Body of pancreas (tissue), 4 donors: ENCODE data around the gene RAD51B. TPM values are rescaled to one million over a fixed set of nuclear protein-coding genes. Genes with fewer than 3 reads are reported as not detected.
A peak's percentile ranks its signal among the peaks of the same experiment; 100 is the strongest.

Experiments used
- ATAC-seq: fragments of 150-250 bp; one replicate; pipeline ENCODE4 v1.9.1; 2016
- DNase-seq, 4 donors: peaks; one replicate each; pipeline ENCODE4 v3.0.0-alpha.2; 2019
- H3K27ac ChIP-seq, 4 donors: fragments of 200-600 bp; sonication (generic); 1 replicate in 3 of 4; 2 replicates in 1 of 4; pipeline versions ENCODE4 v1.5.1 to v1.6.1; 2016 to 2019; ENCODE audit warnings: mild to moderate bottlenecking in 1 of 4, mixed read lengths in 1 of 4, moderate library complexity in 1 of 4
- H3K27me3 ChIP-seq, 2 donors: fragments of 200-600 bp; sonication (generic); one replicate each; pipeline ENCODE4 v1.6.0; 2016; ENCODE audit warnings: mild to moderate bottlenecking in 1 of 2
- H3K36me3 ChIP-seq, 2 donors: fragments of 200-600 bp; sonication (generic); replicated peaks in 1 of 2; 2 replicates each; pipeline ENCODE4 v1.5.1; 2016; ENCODE audit warnings: low read depth in 2 of 2; ENCODE audit not compliant: insufficient read depth in 1 of 2
- H3K4me1 ChIP-seq: fragments of 200-600 bp; sonication (generic); one replicate; pipeline ENCODE4 v1.6.0; 2016
- H3K4me3 ChIP-seq, 2 donors: fragments of 200-600 bp; sonication (generic); 1 replicate in 1 of 2; 2 replicates in 1 of 2; pipeline ENCODE4 v1.5.1; 2016 to 2019
- H3K9me3 ChIP-seq, 3 donors: fragments of 200-600 bp; sonication (generic); 1 replicate in 2 of 3; 2 replicates in 1 of 3; pipeline ENCODE4 v1.5.1; 2016
- POLR2A ChIP-seq, 3 donors: fragments of 450-650 bp; IDR thresholded peaks; one replicate each; pipeline ENCODE4 v1.6.1; 2016; ENCODE audit warnings: antibody characterized with exemption in 3 of 3, mild to moderate bottlenecking in 2 of 3
- WGBS, 2 donors: methylation state at CpG; one replicate each; pipeline ENCODE4 v1.1.5; 2017; 5-methylcytosine and 5-hydroxymethylcytosine counted together
- intact Hi-C: fragments of 100-400 bp; cut with DNase I; formaldehyde crosslinking; loops from one replicate; pipeline ENCODE4 v1.15.1; 2023
- total RNA-seq, 2 donors: library from RNA; depleted of rRNA; stranded (reverse); fragments of >200 nt; gene quantifications; one replicate each; pipeline ENCODE4 v1.1.0, GENCODE V29; 2016
- TF ChIP-seq, protein P1 (sequence below), 7 experiments: fragments of 450-650 bp in 4 of 7; fragments of 200-600 bp in 3 of 7; sonication (generic) in 3 of 7; IDR thresholded peaks; one replicate each; pipeline ENCODE4 v1.5.1; 2016 to 2019; ENCODE audit warnings: antibody characterized with exemption in 7 of 7

The RAD51B gene
- total RNA-seq, 2 donors from 2014 or later = 12.2 to 29.6 TPM

DNA sequence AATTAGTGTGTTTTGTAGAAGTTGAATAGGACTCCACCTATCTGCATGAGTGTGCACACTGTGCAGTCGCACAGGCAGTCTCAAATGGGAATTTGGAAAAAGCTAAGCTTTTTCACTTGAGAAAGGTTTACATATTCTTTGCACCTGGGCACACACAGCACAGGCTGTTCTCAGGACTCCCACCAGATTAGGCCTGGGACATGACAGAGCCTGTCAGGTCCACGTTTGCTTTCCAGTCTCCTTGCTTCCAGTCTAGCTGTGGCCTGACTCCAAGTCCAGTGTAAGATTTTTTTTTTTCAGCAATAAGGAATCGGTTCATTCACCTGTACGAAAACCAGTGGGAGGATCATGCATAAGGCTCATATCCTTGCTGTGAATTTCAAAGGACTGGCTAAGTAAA is 792.0 kb downstream of the RAD51B start:
- Histone ChIP-seq H3K4me1 (peaks cover 36% of the 10 kb centered on the region), H3K9me3 (peaks cover 0 to under 1% (median 0%) of the 10 kb centered on the region in 3 donors), H3K4me3 (no peak overlapping the region), H3K27me3 (no peaks in the 10 kb centered on the region), H3K27ac (peak overlapping the region; percentile 44 to 78 (median 50)), H3K36me3 (no peaks in the 10 kb centered on the region)
- TF ChIP-seq, protein P1, sequence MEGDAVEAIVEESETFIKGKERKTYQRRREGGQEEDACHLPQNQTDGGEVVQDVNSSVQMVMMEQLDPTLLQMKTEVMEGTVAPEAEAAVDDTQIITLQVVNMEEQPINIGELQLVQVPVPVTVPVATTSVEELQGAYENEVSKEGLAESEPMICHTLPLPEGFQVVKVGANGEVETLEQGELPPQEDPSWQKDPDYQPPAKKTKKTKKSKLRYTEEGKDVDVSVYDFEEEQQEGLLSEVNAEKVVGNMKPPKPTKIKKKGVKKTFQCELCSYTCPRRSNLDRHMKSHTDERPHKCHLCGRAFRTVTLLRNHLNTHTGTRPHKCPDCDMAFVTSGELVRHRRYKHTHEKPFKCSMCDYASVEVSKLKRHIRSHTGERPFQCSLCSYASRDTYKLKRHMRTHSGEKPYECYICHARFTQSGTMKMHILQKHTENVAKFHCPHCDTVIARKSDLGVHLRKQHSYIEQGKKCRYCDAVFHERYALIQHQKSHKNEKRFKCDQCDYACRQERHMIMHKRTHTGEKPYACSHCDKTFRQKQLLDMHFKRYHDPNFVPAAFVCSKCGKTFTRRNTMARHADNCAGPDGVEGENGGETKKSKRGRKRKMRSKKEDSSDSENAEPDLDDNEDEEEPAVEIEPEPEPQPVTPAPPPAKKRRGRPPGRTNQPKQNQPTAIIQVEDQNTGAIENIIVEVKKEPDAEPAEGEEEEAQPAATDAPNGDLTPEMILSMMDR (IDR thresholded peaks at IDR 0.05) = peak in 3 of 7 experiments; percentile 8 to 35 (median 11)
- TF ChIP-seq POLR2A (IDR thresholded peaks at IDR 0.05) = no peak
- DNase-seq (peak in 3 of 4 donors; percentile 61 to 80 (median 62)), ATAC-seq (peak; percentile 64)
- 20 to 21% methylated on average over 4 of the region's 4 CpGs for WGBS, 2 donors
- intact Hi-C loops = no loop called here

DNA sequence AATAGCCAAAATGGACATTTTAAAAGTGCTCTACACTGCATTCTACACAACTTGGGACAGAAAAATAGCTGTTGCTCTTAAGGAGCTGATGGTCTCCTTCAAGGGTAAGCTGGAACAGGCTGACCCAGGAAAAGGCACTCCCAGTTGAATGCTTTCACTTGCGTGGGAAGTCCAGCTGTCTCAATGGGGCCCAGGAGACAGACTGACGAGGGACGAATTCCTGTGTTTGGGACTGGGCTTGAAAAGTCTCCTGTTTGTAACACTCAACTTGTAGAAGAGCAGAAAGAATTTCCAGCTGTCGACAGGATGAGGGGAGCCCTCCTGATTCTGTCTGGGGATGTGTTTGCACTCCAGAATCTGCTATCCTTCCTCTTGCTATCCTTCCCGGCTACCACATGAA is 792.5 kb downstream of the RAD51B start:
- 55 to 60% methylated on average over 5 of the region's 5 CpGs for WGBS, 2 donors
- Histone ChIP-seq H3K4me1 (peaks cover 34% of the 10 kb centered on the region), H3K4me3 (no peak overlapping the region), H3K9me3 (peaks cover 0 to 5% (median 0%) of the 10 kb centered on the region in 3 donors), H3K27ac (peak overlapping the region; percentile 44 to 78 (median 50)), H3K27me3 (no peaks in the 10 kb centered on the region), H3K36me3 (no peaks in the 10 kb centered on the region)
- intact Hi-C loops = no loop called here
- no peak for TF ChIP-seq POLR2A (IDR thresholded peaks at IDR 0.05)
- TF ChIP-seq, protein P1 (IDR thresholded peaks at IDR 0.05) = no peak
- peak in 2 of 4 donors; percentile 36 to 47 for DNase-seq
- peak; percentile 27 for ATAC-seq

GRCh38 chr14:68616221-68616902 is 796.8 kb downstream of the RAD51B start:
- Histone ChIP-seq H3K9me3 (peaks cover 0 to 18% (median 0%) of the 10 kb centered on the region in 3 donors), H3K4me3 (no peak overlapping the region), H3K36me3 (no peaks in the 10 kb centered on the region), H3K4me1 (peaks cover 15% of the 10 kb centered on the region), H3K27me3 (no peaks in the 10 kb centered on the region), H3K27ac (no peak overlapping the region)
- intact Hi-C loops = no loop called here
- ATAC-seq (no peak), DNase-seq (no peak)
- 81 to 83% methylated on average over 1 of the region's 1 CpG for WGBS, 2 donors
- TF ChIP-seq, protein P1 (IDR thresholded peaks at IDR 0.05) = peak in 1 of 7 experiments; percentile 6
- TF ChIP-seq POLR2A (IDR thresholded peaks at IDR 0.05) = no peak

- intact Hi-C loops = no loop called here
- no peak for TF ChIP-seq POLR2A (IDR thresholded peaks at IDR 0.05)
- H3K9me3 ChIP-seq = peaks cover 0 to 18% (median 0%) of the 10 kb centered on the region in 3 donors
- no peaks in the 10 kb centered on the region for H3K4me1 ChIP-seq
- no peaks in the 10 kb centered on the region for H3K27me3 ChIP-seq
- H3K27ac ChIP-seq = no peak overlapping the region
- 52 to 74% methylated on average over 4 of the region's 4 CpGs for WGBS, 2 donors
- DNase-seq = no peak
- no peak for ATAC-seq
- H3K36me3 ChIP-seq = no peaks in the 10 kb centered on the region
- H3K4me3 ChIP-seq = no peak overlapping the region
Observed at GRCh38 chr14:68619790-68620574, 800.4 kb downstream of the RAD51B start.
